H1 (cell line): ENCODE data around the gene ADPRS. TPM values are rescaled to one million over a fixed set of nuclear protein-coding genes. Genes with fewer than 3 reads are reported as not detected.

Experiments
- CTCF ChIA-PET: fragments of 300-600 bp; sonication (Branson Sonifier 250); formaldehyde crosslinking; loops from one replicate; lab custom pipeline; 2021; ENCODE audit not compliant: partially characterized antibody; lab: Charles Lee
- POLR2A ChIA-PET: fragments of 300-600 bp; sonication (Branson Sonifier 250); formaldehyde crosslinking; loops from one replicate; lab custom pipeline; 2021; ENCODE audit warnings: inconsistent platforms; ENCODE audit not compliant: partially characterized antibody; lab: Charles Lee
- DNase-seq, 2 experiments: peaks; one replicate each; pipeline versions ENCODE4 v3.0.0 to v3.0.0-alpha.2; 2010 to 2022; ENCODE audit warnings: low spot score in 2 of 2, low read depth in 1 of 2, mixed read lengths in 1 of 2
- FAIRE-seq: peaks from 2 replicates; lab custom pipeline; 2011; peaks lifted over from hg19 to GRCh38; lab: Jason Lieb, UNC
- H2AFZ ChIP-seq: 2 replicates; pipeline ENCODE4 v1.8.1; 2012; ENCODE audit warnings: low read length, inconsistent platforms
- H2AK5ac ChIP-seq: 2 replicates; pipeline ENCODE4 v1.6.1; 2013; ENCODE audit warnings: low read depth, low read length
- H2BK120ac ChIP-seq: replicated peaks from 2 replicates; pipeline ENCODE3; 2013; ENCODE audit warnings: low read depth, low read length, inconsistent platforms
- H2BK12ac ChIP-seq: 2 replicates; pipeline ENCODE4 v1.6.1; 2013; ENCODE audit warnings: low read depth, low read length
- H2BK15ac ChIP-seq: 2 replicates; pipeline ENCODE4 v1.6.1; 2013; ENCODE audit warnings: low read length
- H2BK20ac ChIP-seq: 2 replicates; pipeline ENCODE4 v1.6.1; 2013; ENCODE audit warnings: low read length
- H2BK5ac ChIP-seq: 2 replicates; pipeline ENCODE4 v1.6.1; 2013; ENCODE audit warnings: low read depth, low read length
- H3K14ac ChIP-seq: 2 replicates; pipeline ENCODE4 v1.6.1; 2013; ENCODE audit warnings: inconsistent platforms; ENCODE audit not compliant: insufficient read length
- H3K18ac ChIP-seq: 2 replicates; pipeline ENCODE4 v1.6.1; 2013; ENCODE audit warnings: low read length; ENCODE audit errors: extremely low read depth
- H3K23ac ChIP-seq: 2 replicates; pipeline ENCODE4 v1.6.1; 2013; ENCODE audit warnings: inconsistent platforms; ENCODE audit not compliant: insufficient read length
- H3K23me2 ChIP-seq: 2 replicates; pipeline ENCODE4 v1.6.1; 2013; ENCODE audit warnings: low read depth, low read length
- H3K27ac ChIP-seq: 2 replicates; pipeline ENCODE4 v1.6.1; 2011; ENCODE audit warnings: low read depth, low read length, inconsistent platforms
- H3K27me3 ChIP-seq, 4 experiments: replicated peaks in 1 of 4; 1 replicate in 1 of 4; 2 replicates in 3 of 4; pipeline versions ENCODE4 v1.6.1 to v1.8.1; 2011 to 2013; ENCODE audit warnings: low read length in 3 of 4, mild to moderate bottlenecking in 3 of 4, inconsistent platforms in 2 of 4, mixed read lengths in 2 of 4, moderate library complexity in 1 of 4; ENCODE audit not compliant: control insufficient read depth in 3 of 4, insufficient read depth in 3 of 4; ENCODE audit errors: extremely low read depth in 1 of 4
- H3K36me3 ChIP-seq, 4 experiments: 2 replicates each; pipeline versions ENCODE4 v1.6.1 to v1.8.1; 2011 to 2013; ENCODE audit warnings: mild to moderate bottlenecking in 4 of 4, low read length in 3 of 4, moderate library complexity in 2 of 4, control low read depth in 1 of 4, inconsistent platforms in 1 of 4; ENCODE audit not compliant: insufficient read depth in 4 of 4, control insufficient read depth in 2 of 4
- H3K4ac ChIP-seq: replicated peaks from 2 replicates; pipeline ENCODE3; 2013; ENCODE audit warnings: low read length, low read depth, mixed read lengths, inconsistent platforms; ENCODE audit not compliant: insufficient read length
- H3K4me1 ChIP-seq, 4 experiments: replicated peaks in 1 of 4; 1 replicate in 1 of 4; 2 replicates in 3 of 4; pipeline versions ENCODE4 v1.6.1 to v1.8.1; 2011 to 2013; ENCODE audit warnings: low read length in 3 of 4, inconsistent platforms in 2 of 4, mixed read lengths in 1 of 4; ENCODE audit not compliant: insufficient read depth in 4 of 4, control insufficient read depth in 3 of 4
- H3K4me2 ChIP-seq, 2 experiments: 2 replicates each; pipeline versions ENCODE4 v1.6.1 to v1.8.1; 2011 to 2013; ENCODE audit warnings: low read depth in 2 of 2, low read length in 2 of 2, control low read depth in 1 of 2, inconsistent platforms in 1 of 2, mild to moderate bottlenecking in 1 of 2; ENCODE audit not compliant: insufficient read depth in 1 of 2
- H3K4me3 ChIP-seq, 4 experiments: fragments of 200-600, 300-600 bp in 1 of 4; sonication (generic), shearing (Covaris generic), sonication (Bioruptor Twin) in 1 of 4; 2 replicates each; pipeline versions ENCODE4 v1.5.1 to v1.8.1; 2011 to 2016; ENCODE audit warnings: low read length in 4 of 4, low read depth in 3 of 4, control low read depth in 2 of 4, inconsistent platforms in 2 of 4, mild to moderate bottlenecking in 2 of 4, mixed read lengths in 1 of 4, moderate library complexity in 1 of 4; ENCODE audit not compliant: insufficient read depth in 2 of 4; ENCODE audit errors: extremely low read depth in 1 of 4
- H3K56ac ChIP-seq: replicated peaks from 2 replicates; pipeline ENCODE3; 2013; ENCODE audit warnings: low read depth, mild to moderate bottlenecking, mixed read lengths, low read length, inconsistent platforms; ENCODE audit not compliant: insufficient read length
- H3K79me1 ChIP-seq: 2 replicates; pipeline ENCODE4 v1.6.1; 2013; ENCODE audit warnings: low read depth, low read length, control low read depth
- H3K79me2 ChIP-seq, 2 experiments: 2 replicates each; pipeline versions ENCODE4 v1.6.1 to v1.8.1; 2012 to 2013; ENCODE audit warnings: low read length in 2 of 2, mild to moderate bottlenecking in 2 of 2, inconsistent platforms in 1 of 2; ENCODE audit not compliant: insufficient read depth in 2 of 2, control insufficient read depth in 1 of 2
- H3K9ac ChIP-seq, 4 experiments: replicated peaks in 1 of 4; 1 replicate in 1 of 4; 2 replicates in 3 of 4; pipeline versions ENCODE4 v1.6.1 to v1.8.1; 2011 to 2013; ENCODE audit warnings: low read depth in 3 of 4, low read length in 3 of 4, control low read depth in 2 of 4, mild to moderate bottlenecking in 2 of 4, moderate library complexity in 2 of 4, inconsistent platforms in 1 of 4; ENCODE audit errors: extremely low read depth in 1 of 4
- H3K9me3 ChIP-seq, 2 experiments: 2 replicates each; pipeline versions ENCODE4 v1.6.1 to v1.8.1; 2012 to 2013; ENCODE audit warnings: mild to moderate bottlenecking in 2 of 2, moderate library complexity in 2 of 2, control low read depth in 1 of 2, inconsistent platforms in 1 of 2, low read depth in 1 of 2, low read length in 1 of 2, mixed read lengths in 1 of 2; ENCODE audit not compliant: insufficient read depth in 2 of 2
- H4K20me1 ChIP-seq, 2 experiments: replicated peaks in 1 of 2; 2 replicates each; pipeline versions ENCODE3 to v1.8.1; 2011 to 2013; ENCODE audit warnings: inconsistent platforms in 2 of 2, low read length in 2 of 2, mild to moderate bottlenecking in 1 of 2; ENCODE audit not compliant: insufficient read depth in 2 of 2, control insufficient read depth in 1 of 2
- H4K5ac ChIP-seq: 2 replicates; pipeline ENCODE4 v1.6.1; 2013; ENCODE audit warnings: low read length, low read depth, mixed read lengths, inconsistent platforms; ENCODE audit not compliant: insufficient read length
- H4K8ac ChIP-seq: 2 replicates; pipeline ENCODE4 v1.8.0; 2013; ENCODE audit warnings: mild to moderate bottlenecking, moderate library complexity, low read length, inconsistent platforms; ENCODE audit not compliant: insufficient read depth; ENCODE audit errors: extremely low read depth
- H4K91ac ChIP-seq: replicated peaks from 2 replicates; pipeline ENCODE3; 2013; ENCODE audit warnings: low read length, mixed read lengths, inconsistent platforms; ENCODE audit not compliant: insufficient read length
- CBX8 ChIP-seq: fragments of 300-800, 300-1000 bp; sonication (generic); IDR thresholded peaks from 2 replicates; pipeline ENCODE4 v1.7.1; 2016; ENCODE audit warnings: low read depth, low read length, borderline replicate concordance
- CTBP2 ChIP-seq: IDR thresholded peaks from 2 replicates; pipeline ENCODE4 v1.7.0; 2011; ENCODE audit warnings: borderline replicate concordance, mild to moderate bottlenecking, moderate library complexity, mixed read lengths, low read length; ENCODE audit not compliant: insufficient read depth, insufficient read length
- CTCF ChIP-seq, 3 experiments: IDR thresholded peaks; 1 replicate in 2 of 3; 2 replicates in 1 of 3; pipeline versions ENCODE4 v1.5.1 to v1.6.1; 2011; ENCODE audit warnings: low read length in 3 of 3, mild to moderate bottlenecking in 3 of 3, inconsistent platforms in 2 of 3, low read depth in 1 of 3, moderate library complexity in 1 of 3; ENCODE audit not compliant: insufficient read depth in 1 of 3; ENCODE audit errors: control extremely low read depth in 1 of 3
- PHF8 ChIP-seq: fragments of 200-600 bp; sonication (generic); conservative IDR thresholded peaks from 2 replicates; pipeline ENCODE4 v1.7.1; 2012; ENCODE audit warnings: low read depth, mild to moderate bottlenecking, inconsistent platforms, low read length, moderate library complexity
- POU5F1 ChIP-seq: IDR thresholded peaks from 2 replicates; pipeline ENCODE4 v1.6.1; 2011; ENCODE audit warnings: low read depth, mild to moderate bottlenecking, low read length, moderate library complexity
- RFX5 ChIP-seq: IDR thresholded peaks from 2 replicates; pipeline ENCODE4 v1.6.1; 2011; ENCODE audit warnings: low read depth, low read length, improper control_type of control experiment, borderline replicate concordance
- RNF2 ChIP-seq: fragments of 200-900, 300-1000 bp; sonication (generic); IDR thresholded peaks from 2 replicates; pipeline ENCODE4 v1.7.1; 2016; ENCODE audit warnings: borderline replicate concordance, low read depth, mild to moderate bottlenecking, antibody characterized with exemption, low read length; ENCODE audit not compliant: poor library complexity, severe bottlenecking; ENCODE audit errors: missing control alignments
- RXRA ChIP-seq: IDR thresholded peaks from 2 replicates; pipeline ENCODE4 v1.6.1; 2011; ENCODE audit warnings: low read depth, mild to moderate bottlenecking, low read length, moderate library complexity; ENCODE audit not compliant: insufficient read depth
- SIRT6 ChIP-seq: IDR thresholded peaks from one replicate; pipeline ENCODE4 v1.7.1; 2012; ENCODE audit warnings: low read length, inconsistent platforms
- TBP ChIP-seq: IDR thresholded peaks from 2 replicates; pipeline ENCODE4 v1.6.1; 2011; ENCODE audit warnings: low read depth, low read length, improper control_type of control experiment
- TCF12 ChIP-seq: IDR thresholded peaks from 2 replicates; pipeline ENCODE4 v1.6.1; 2011; ENCODE audit warnings: low read depth, mild to moderate bottlenecking, low read length
- WGBS, 2 experiments: shearing (Covaris generic) in 1 of 2; methylation state at CpG; one replicate each; pipeline versions ENCODE4 v1.1.6 to v1.1.7; 2013 to 2015; ENCODE audit warnings: low lambda C conversion rate in 2 of 2, mixed read lengths in 2 of 2, inconsistent platforms in 1 of 2, low coverage in 1 of 2, missing lambda C conversion rate in 1 of 2; ENCODE audit not compliant: insufficient replicate concordance in 2 of 2, insufficient coverage in 1 of 2, insufficient read length in 1 of 2; ENCODE audit errors: extremely low coverage in 1 of 2, missing lambda C conversion rate in 1 of 2; 5-methylcytosine and 5-hydroxymethylcytosine counted together
- polyA plus RNA-seq, 7 experiments: library from polyadenylated mRNA; depleted of rRNA in 3 of 7; stranded (reverse) in 5 of 7; unstranded in 2 of 7; fragments of >200 nt in 5 of 7; fragments of 200-250 nt in 2 of 7; gene quantifications; 1 replicate in 5 of 7; 2 replicates in 1 of 7; 4 replicates in 1 of 7; pipeline versions ENCODE4 v1.2.1 to v1.2.3, GENCODE V29; 2011 to 2013; ENCODE audit warnings: missing spikeins in 2 of 7, mixed read lengths in 2 of 7
- total RNA-seq: library from RNA; stranded (reverse); fragmentation: NEBNext Ultra II Directional; extraction: Animal tissue kit (Norgen Biotek cat#: 25700); gene quantifications from 2 replicates; pipeline ENCODE4 v1.2.1, GENCODE V29; 2021

Gene ADPRS
- total and polyA plus RNA-seq, 2 of the 8 experiments (the other 6 are each of a cell fraction or from before 2014, with no cell fraction given): 22.9 to 38.1 TPM

- H3K23ac ChIP-seq: no peak overlapping the region
- H2BK15ac ChIP-seq: no peak overlapping the region
- DNase-seq: no peak
- H4K91ac ChIP-seq: no peak overlapping the region
- no peak overlapping the region for H3K4ac ChIP-seq
- H3K27me3 ChIP-seq: no peaks in the 10 kb centered on the region; a peak in 1 of 7 replicates
- H3K27ac ChIP-seq: no peak overlapping the region
- no peaks in the 10 kb centered on the region for H3K9me3 ChIP-seq
- no peak overlapping the region for H4K5ac ChIP-seq
- no peak overlapping the region for H2AK5ac ChIP-seq
- no peaks in the 10 kb centered on the region for H4K20me1 ChIP-seq
- no peaks in the 10 kb centered on the region for H3K36me3 ChIP-seq
- no peak overlapping the region for H2BK120ac ChIP-seq
- ChIA-PET POLR2A (interaction anchor here (0.8 kb wide), 1 partner anchor 79 kb away, joined by 4 read pairs; no protein-coding TSS in a partner anchor), CTCF (interaction anchor here (0.8 to 32.6 kb wide), 7 partner anchors 9 to 77 kb away, joined by 4 to 738 read pairs (median 6); partner anchors contain the start of gene TRAPPC3)
- H3K56ac ChIP-seq: no peak overlapping the region
- no peaks in the 10 kb centered on the region for H3K79me2 ChIP-seq
- no peak overlapping the region for H2BK12ac ChIP-seq
- H3K4me1 ChIP-seq: peaks cover 0 to 4% (median 0%) of the 10 kb centered on the region in 4 experiments; a peak in 1 of 7 replicates
- H2BK20ac ChIP-seq: no peak overlapping the region
- WGBS, 2 experiments: 80% methylated on average over 3 of the region's 4 CpGs; no CpG with 5 or more reads in 1 of the 2 experiments
- no peak overlapping the region for H3K18ac ChIP-seq
- no peak overlapping the region for H3K4me2 ChIP-seq
- H4K8ac ChIP-seq: no peak overlapping the region; the same call in 1 of the 2 replicates
- H3K23me2 ChIP-seq: no peaks in the 10 kb centered on the region
- H2AFZ ChIP-seq: no peak overlapping the region
- H2BK5ac ChIP-seq: no peak overlapping the region
- H3K79me1 ChIP-seq: no peaks in the 10 kb centered on the region
- FAIRE-seq: no peak
- no peak overlapping the region for H3K9ac ChIP-seq
- H3K14ac ChIP-seq: no peak overlapping the region
- H3K4me3 ChIP-seq: no peak overlapping the region
- TF ChIP-seq RNF2 (no peak), TCF12 (no peak), CTBP2 (no peak), RXRA (no peak), RFX5 (no peak), TBP (no peak), SIRT6 (no peak), POU5F1 (no peak), CBX8 (no peak), PHF8 (no peak), CTCF (IDR thresholded peaks at IDR 0.05; ENCODE audit: control extremely low read depth in 1 of 3, insufficient read depth in 1 of 3, low read depth in 1 of 3, low read length in 3 of 3) (no peak)
Observed at GRCh38 chr1:36111151-36111550, 22.5 kb downstream of the ADPRS start.
